Measurements from ENCODE around the gene MACROD2.

GRCh38 chr20:16036331-16036730 is 2041.0 kb downstream of the MACROD2 start:
- TF ChIP-seq CTCF (IDR thresholded peaks at IDR 0.05), result no peak
- TF ChIP-seq POLR2A (IDR thresholded peaks at IDR 0.05), result no peak
- TF ChIP-seq EP300 (IDR thresholded peaks at IDR 0.05), result no peak

All from ovary (tissue), 3 donors.